HCT116 (cell line): ENCODE results near the gene TBC1D25. TPM values are rescaled to one million over a fixed set of nuclear protein-coding genes. Genes with fewer than 3 reads are reported as not detected.

ENCODE experiments used
- ATAC-seq: fragments of 200-7000 bp; cut with Tn5 transposase; 2 replicates; pipeline ENCODE4 v1.9.1; 2020; ENCODE audit warnings: mild to moderate bottlenecking, moderate library complexity
- BruUV-seq: library from RNA; stranded (reverse); fragments of 400-500 nt; replicated peaks from 2 replicates; lab custom pipeline; 2021; lab: Mats Ljungman, UMichigan
- CTCF ChIA-PET: fragments of 300-600 bp; sonication (Branson Sonifier 250); formaldehyde crosslinking; loops from one replicate; lab custom pipeline; 2021; ENCODE audit warnings: antibody characterized with exemption; lab: Charles Lee
- POLR2A ChIA-PET: fragments of 300-600, 350-600 bp; sonication (Branson Sonifier 250); formaldehyde crosslinking; loops from one replicate; lab custom pipeline; 2021; ENCODE audit warnings: antibody characterized with exemption; lab: Charles Lee
- RAD21 ChIA-PET, 2 experiments: fragments of 300-600 bp; sonication (Branson Sonifier 250); formaldehyde crosslinking; loops; one replicate each; lab custom pipeline; 2023; ENCODE audit warnings: low total read pairs in 2 of 2; ENCODE audit not compliant: uncharacterized antibody in 2 of 2, unreplicated experiment in 2 of 2, low non-redundant PET in 1 of 2; lab: Charles Lee
- DNase-seq: peaks from one replicate; pipeline ENCODE4 v3.0.0-alpha.2; 2010; ENCODE audit warnings: low read depth, low spot score
- H2AFZ ChIP-seq: fragments of 200-600 bp; shearing (Covaris generic), sonication (generic); 2 replicates; pipeline ENCODE4 v1.6.1; 2017; ENCODE audit warnings: low read depth, mixed run types, mixed read lengths, antibody characterized with exemption, low read length; ENCODE audit not compliant: poor library complexity, severe bottlenecking
- H3K27ac ChIP-seq: 2 replicates; pipeline ENCODE4 v1.5.1; 2012; ENCODE audit warnings: low read depth, low read length
- H3K27me3 ChIP-seq: fragments of 200-600 bp; sonication (generic); 2 replicates; pipeline ENCODE4 v1.6.1; 2016; ENCODE audit warnings: mixed run types, low read length, mixed read lengths; ENCODE audit not compliant: insufficient read depth
- H3K36me3 ChIP-seq, 2 experiments: fragments of 200-500 bp in 1 of 2; fragments of 200-600 bp in 1 of 2; sonication (Bioruptor generic) in 1 of 2; sonication (generic) in 1 of 2; 2 replicates each; pipeline versions ENCODE4 v1.5.1 to v1.6.1; 2014 to 2016; ENCODE audit warnings: low read length in 2 of 2, inconsistent platforms in 1 of 2, mixed read lengths in 1 of 2, mixed run types in 1 of 2; ENCODE audit not compliant: insufficient read depth in 2 of 2, control insufficient read depth in 1 of 2
- H3K4me1 ChIP-seq, 2 experiments: fragments of 200-600 bp in 1 of 2; sonication (generic) in 1 of 2; 2 replicates each; pipeline versions ENCODE4 v1.5.1 to v1.6.1; 2012 to 2017; ENCODE audit warnings: low read length in 2 of 2, inconsistent platforms in 1 of 2, mild to moderate bottlenecking in 1 of 2, mixed read lengths in 1 of 2, mixed run types in 1 of 2, moderate library complexity in 1 of 2; ENCODE audit not compliant: insufficient read depth in 2 of 2, control insufficient read depth in 1 of 2
- H3K4me2 ChIP-seq: fragments of 200-600 bp; sonication (generic); 2 replicates; pipeline ENCODE4 v1.6.1; 2017; ENCODE audit warnings: mixed run types, low read length, mixed read lengths
- H3K4me3 ChIP-seq, 2 experiments: fragments of 200-600 bp in 1 of 2; sonication (generic) in 1 of 2; replicated peaks in 1 of 2; 2 replicates each; pipeline ENCODE4 v1.5.1; 2011 to 2016; ENCODE audit warnings: low read length in 2 of 2, control low read depth in 1 of 2, low read depth in 1 of 2, mild to moderate bottlenecking in 1 of 2, mixed read lengths in 1 of 2, mixed run types in 1 of 2
- H3K79me2 ChIP-seq: fragments of 200-600 bp; sonication (generic); 2 replicates; pipeline ENCODE4 v1.6.1; 2017; ENCODE audit warnings: mild to moderate bottlenecking, mixed run types, low read length, moderate library complexity, mixed read lengths; ENCODE audit not compliant: insufficient read depth
- H3K9ac ChIP-seq: fragments of 200-600 bp; sonication (generic); 2 replicates; pipeline ENCODE4 v1.6.1; 2016; ENCODE audit warnings: low read length, mixed read lengths
- H3K9me2 ChIP-seq: fragments of 200-600 bp; sonication (generic), shearing (Covaris generic); 2 replicates; pipeline ENCODE4 v1.6.1; 2017; ENCODE audit warnings: mixed run types, mild to moderate bottlenecking, moderate library complexity; ENCODE audit not compliant: insufficient read depth
- H3K9me3 ChIP-seq, 2 experiments: fragments of 200-500 bp in 1 of 2; fragments of 200-600 bp in 1 of 2; sonication (Bioruptor generic) in 1 of 2; sonication (generic) in 1 of 2; 2 replicates each; pipeline ENCODE4 v1.6.1; 2014 to 2017; ENCODE audit warnings: low read length in 2 of 2, mixed read lengths in 2 of 2, inconsistent platforms in 1 of 2, low read depth in 1 of 2, mild to moderate bottlenecking in 1 of 2, mixed run types in 1 of 2, moderate library complexity in 1 of 2; ENCODE audit not compliant: control insufficient read depth in 1 of 2, insufficient read depth in 1 of 2
- H4K20me1 ChIP-seq: fragments of 200-600 bp; sonication (generic), shearing (Covaris generic); 2 replicates; pipeline ENCODE4 v1.6.1; 2017; ENCODE audit warnings: mixed run types, mild to moderate bottlenecking, moderate library complexity; ENCODE audit not compliant: insufficient read depth
- EGR1 ChIP-seq: IDR thresholded peaks from 2 replicates; pipeline ENCODE4 v1.6.1; 2012; ENCODE audit warnings: low read depth
- EZH2phosphoT487 ChIP-seq: fragments of 200-600 bp; IDR thresholded peaks from 2 replicates; pipeline ENCODE4 v1.6.1; 2018; ENCODE audit warnings: antibody characterized with exemption, borderline replicate concordance
- POLR2AphosphoS5 ChIP-seq: IDR thresholded peaks from 2 replicates; pipeline ENCODE4 v1.6.1; 2011; ENCODE audit warnings: mild to moderate bottlenecking, low read depth, low read length, moderate library complexity
- SP1 ChIP-seq: IDR thresholded peaks from 2 replicates; pipeline ENCODE4 v1.6.1; 2012; ENCODE audit warnings: low read depth
- YY1 ChIP-seq: IDR thresholded peaks from 2 replicates; pipeline ENCODE4 v1.6.1; 2011; ENCODE audit warnings: low read length, low read depth, moderate library complexity, mild to moderate bottlenecking; ENCODE audit not compliant: insufficient replicate concordance; ENCODE audit errors: extremely low read depth
- ZBTB33 ChIP-seq: IDR thresholded peaks from 2 replicates; pipeline ENCODE4 v1.6.1; 2011; ENCODE audit warnings: mild to moderate bottlenecking, low read length, moderate library complexity; ENCODE audit not compliant: insufficient replicate concordance; ENCODE audit errors: extremely low read depth
- ZFX ChIP-seq: fragments of 450-650 bp; IDR thresholded peaks from 2 replicates; pipeline ENCODE4 v1.6.1; 2017
- intact Hi-C: fragments of 100-400 bp; cut with micrococcal nuclease; formaldehyde crosslinking; loops from 2 replicates; pipeline ENCODE4 v1.10.0; 2022
- total RNA-seq: library from RNA; stranded (reverse); gene quantifications from one replicate; pipeline ENCODE4 v1.2.1, GENCODE V29; 2021; ENCODE audit not compliant: unreplicated experiment

TBC1D25 gene
- total RNA-seq, 1 experiment from 2014 or later: 10.5 TPM

DNA sequence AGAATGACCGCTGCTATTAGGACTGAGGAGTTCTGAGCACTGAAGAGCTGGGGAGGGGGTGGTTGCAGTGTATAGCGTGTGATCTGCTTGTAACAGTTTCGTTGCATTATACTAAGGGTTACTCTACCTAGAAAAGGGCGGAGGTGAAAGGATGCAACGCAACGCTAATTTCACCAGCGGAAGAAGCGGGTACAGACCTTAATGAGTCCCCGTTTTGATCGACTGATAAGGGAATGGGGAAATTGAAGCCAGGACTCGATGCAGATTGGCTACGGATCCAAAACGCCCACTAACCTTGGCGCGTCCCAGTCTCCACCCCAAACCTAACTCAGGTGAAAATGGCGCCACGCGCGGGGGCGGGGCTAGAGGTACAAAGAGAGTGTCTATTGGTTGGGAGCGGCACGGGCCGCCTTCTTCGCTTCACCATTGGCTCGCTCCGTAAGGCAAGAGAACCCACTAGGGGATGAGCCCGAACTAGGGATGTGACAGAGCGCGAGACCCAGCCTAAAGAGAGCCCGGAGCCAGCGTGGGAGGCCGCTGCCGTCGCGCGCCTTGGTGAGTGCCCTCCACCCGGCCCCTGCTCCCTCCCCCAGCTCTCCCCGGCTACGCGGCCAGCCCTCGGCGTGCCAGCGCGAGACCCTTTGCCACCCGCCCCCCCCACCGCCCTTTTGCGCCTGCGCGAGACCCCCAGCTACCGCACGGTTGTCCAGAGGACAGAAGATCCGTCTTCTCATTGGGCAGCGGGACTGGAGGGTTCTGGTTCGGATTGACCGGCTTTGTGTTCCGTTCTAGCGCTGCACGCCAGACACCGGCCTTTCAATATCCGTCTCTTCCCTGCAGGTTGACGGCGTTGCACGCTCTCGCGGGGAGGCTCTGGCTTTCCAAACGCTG, 17.9 kb upstream of the TBC1D25 start, which contains the start of gene EBP:
TSS of gene EBP (plus strand) at position 456 of the 891 bp plus-strand sequence. CDS start 1,964 bp downstream, outside the sequence.
- DNase-seq: peak; percentile 88
- POLR2A ChIA-PET: interaction anchor here (1.0 to 1.1 kb wide), 2 partner anchors 17 to 18 kb away, joined by 3 to 4 read pairs; partner anchors contain the start of gene TBC1D25

More for the DNA sequence above, 17.9 kb upstream of the TBC1D25 start, which contains the start of gene EBP:
- H3K27me3 ChIP-seq: no peaks in the 10 kb centered on the region
- peak within 1 kb of the TSS; percentile 87 for H3K9ac ChIP-seq
- no peaks in the 10 kb centered on the region for H3K9me2 ChIP-seq
- TF ChIP-seq YY1 (peak; percentile 49), ZFX (no peak), ZBTB33 (no peak), EGR1 (peak; percentile 66), POLR2AphosphoS5 (peak; percentile 57), SP1 (peak; percentile 77), EZH2phosphoT487 (no peak)
- no peaks in the 10 kb centered on the region for H4K20me1 ChIP-seq
- H3K27ac ChIP-seq: peak within 1 kb of the TSS; percentile 75
- H2AFZ ChIP-seq: no peak within 1 kb of the TSS
- peak within 1 kb of the TSS; percentile 79 for H3K4me2 ChIP-seq
- peak; percentile 95 for ATAC-seq
- peaks cover 4 to 10% of the 10 kb centered on the region in 2 experiments; a peak in 3 of 4 replicates for H3K4me1 ChIP-seq
- BruUV-seq: no TSS peak
- H3K9me3 ChIP-seq: no peaks in the 10 kb centered on the region
- 0 out of 4 replicates have a peak, but pooled peaks cover 0 to 6% of the 10 kb centered on the region in 2 experiments for H3K36me3 ChIP-seq
- intact Hi-C loops: no loop called here
- ChIA-PET CTCF (no interaction called here), RAD21 (no interaction called here)
- H3K4me3 ChIP-seq: peak within 1 kb of the TSS; percentile 77 to 82
- H3K79me2 ChIP-seq: peaks cover 12% of the 10 kb centered on the region
